Activated CD4-positive, CD25-positive, alpha-beta regulatory T cell treated with anti-CD3 and anti-CD28 coated beads, Interleukin-2, amount 50 U/mL, for 72 hours (primary cell): ENCODE data around the gene FBN1.

ENCODE experiments used
- DNase-seq: peaks from one replicate; pipeline ENCODE4 v3.0.0; 2021

The FBN1 gene

DNA sequence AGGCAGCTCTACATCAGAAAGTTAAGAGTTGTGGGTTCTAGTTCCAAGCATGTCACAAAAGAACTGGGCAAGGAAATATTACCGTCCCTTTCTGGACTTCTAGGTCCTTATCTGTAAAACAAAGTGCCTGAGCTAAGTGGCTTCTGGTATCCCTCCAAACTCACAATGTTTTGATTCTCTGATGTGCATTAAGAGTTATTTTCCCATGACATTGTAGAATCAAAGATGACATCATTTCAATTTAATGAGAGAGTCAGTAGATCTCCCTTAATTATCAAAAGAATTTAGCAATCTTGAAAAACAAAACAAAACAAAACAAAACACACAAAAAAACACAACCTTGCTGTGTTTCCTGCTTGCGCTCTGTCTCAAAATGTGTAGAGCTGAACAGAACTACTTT lies 225.6 kb downstream of the FBN1 start:
- DNase-seq = no peak

- DNase-seq = no peak
Measured at GRCh38 chr15:48418343-48418742, 227.2 kb downstream of the FBN1 start.

DNA sequence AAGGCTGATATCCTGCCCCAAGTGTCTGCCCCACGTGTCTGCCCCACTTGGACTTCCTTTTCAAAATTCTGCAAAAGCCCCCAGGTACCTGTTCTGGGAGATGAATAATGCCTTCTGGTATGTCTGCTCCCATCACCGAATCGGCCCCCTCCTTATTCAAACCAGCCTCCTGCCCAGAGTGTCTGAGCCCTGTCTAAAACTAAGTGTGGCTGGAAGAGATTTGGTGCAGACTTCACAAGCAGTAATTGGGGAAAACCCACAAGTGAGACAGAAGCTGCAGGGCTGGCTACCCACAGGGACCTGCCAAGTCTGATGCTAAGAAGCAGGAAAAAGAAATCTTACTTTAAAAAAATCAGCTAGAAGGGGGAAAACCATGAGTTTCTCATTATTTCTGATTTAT lies 229.2 kb downstream of the FBN1 start:
- DNase-seq = no peak

GRCh38 chr15:48415036-48415886 lies 230.2 kb downstream of the FBN1 start:
- no peak for DNase-seq

DNA sequence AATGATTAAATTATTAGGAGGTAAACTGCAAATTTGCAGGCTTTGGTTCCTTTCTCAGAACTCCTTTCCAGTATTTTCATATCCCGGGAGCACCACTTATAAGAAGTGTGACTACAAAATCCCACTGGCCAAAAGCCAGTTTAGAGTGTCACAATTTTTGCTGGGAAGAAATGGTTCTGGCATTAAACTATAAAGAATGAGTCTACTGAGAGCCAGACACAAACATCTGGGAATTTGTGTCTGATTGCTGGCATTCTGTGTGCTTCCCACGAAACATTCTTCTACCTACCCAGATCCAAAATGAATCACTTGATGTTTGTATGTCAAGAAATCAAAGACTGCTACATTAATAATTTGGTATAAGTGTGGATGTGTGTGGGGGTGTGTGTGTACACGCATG lies 231.5 kb downstream of the FBN1 start:
- no peak for DNase-seq

GRCh38 chr15:48413304-48413703 lies 232.2 kb downstream of the FBN1 start:
- no peak for DNase-seq

- no peak for DNase-seq
Measured at GRCh38 chr15:48411971-48412591, 233.4 kb downstream of the FBN1 start.

GRCh38 chr15:48409623-48410022 lies 235.9 kb downstream of the FBN1 start:
- DNase-seq = no peak

DNA sequence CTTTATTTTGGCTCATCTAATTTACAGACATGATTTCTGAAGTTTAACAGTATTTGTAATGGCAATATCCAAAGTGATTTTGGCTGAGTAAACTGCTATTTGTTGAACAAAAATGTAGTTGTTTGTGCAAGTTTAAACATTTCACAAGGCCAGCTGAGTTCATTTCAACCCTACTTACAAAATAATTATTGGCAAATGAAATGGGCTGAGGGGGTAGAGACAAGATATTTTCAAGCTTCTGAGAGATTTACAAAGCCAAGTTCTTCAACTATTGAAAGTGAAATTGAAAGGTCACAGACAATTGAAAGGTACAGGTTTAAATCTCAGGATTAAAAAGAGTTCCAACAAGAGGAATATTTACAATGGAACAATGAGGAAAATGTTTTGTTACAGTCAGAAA lies 237.2 kb downstream of the FBN1 start:
- no peak for DNase-seq

DNA sequence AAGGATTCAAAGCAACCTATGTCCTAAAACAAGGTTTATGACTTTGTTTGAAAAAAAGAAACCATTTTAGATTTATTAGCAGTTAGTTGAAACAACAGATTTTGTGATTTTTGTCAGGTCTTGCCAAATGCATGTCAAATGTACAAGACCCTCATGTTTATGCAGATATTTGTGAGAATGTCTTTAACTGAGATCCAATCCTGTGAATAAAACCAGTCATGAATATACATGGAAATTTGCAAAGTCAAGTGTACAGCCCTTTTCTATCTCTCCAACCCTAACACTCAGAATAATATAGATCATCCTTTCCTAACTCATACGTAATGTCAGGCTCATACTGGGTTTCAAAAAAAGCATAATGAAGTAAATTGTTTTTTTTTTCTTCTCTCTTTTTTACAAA lies 237.9 kb downstream of the FBN1 start:
- DNase-seq = no peak

DNA sequence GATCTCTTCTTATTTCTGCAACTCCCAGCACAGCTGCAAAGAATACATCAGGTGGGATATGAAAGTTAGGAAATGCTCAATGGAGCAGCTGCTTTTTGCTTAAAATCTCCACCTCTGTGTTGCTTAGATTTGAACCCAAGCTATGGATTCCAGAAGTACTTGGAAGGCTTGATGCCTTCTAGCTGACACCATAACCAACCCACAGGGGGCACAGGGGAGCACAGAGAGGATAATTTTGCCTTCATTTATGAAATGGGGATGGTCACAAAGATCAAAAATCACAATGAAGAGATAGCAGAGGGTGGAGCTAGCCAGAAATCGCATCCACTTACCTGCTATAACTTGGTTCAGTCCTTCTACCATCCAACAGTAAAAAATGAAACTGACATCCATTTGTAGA lies 238.6 kb downstream of the FBN1 start:
- no peak for DNase-seq

- no peak for DNase-seq
Measured at GRCh38 chr15:48406266-48406891, 239.1 kb downstream of the FBN1 start.

- no peak for DNase-seq
Measured at GRCh38 chr15:48402427-48403177, 242.9 kb downstream of the FBN1 start.

- no peak for DNase-seq
Measured at GRCh38 chr15:48400086-48400485, 245.4 kb downstream of the FBN1 start.

- DNase-seq = no peak
Measured at GRCh38 chr15:48397841-48398240, 247.7 kb downstream of the FBN1 start.

GRCh38 chr15:48396020-48396419 lies 249.5 kb downstream of the FBN1 start:
- no peak for DNase-seq

DNA sequence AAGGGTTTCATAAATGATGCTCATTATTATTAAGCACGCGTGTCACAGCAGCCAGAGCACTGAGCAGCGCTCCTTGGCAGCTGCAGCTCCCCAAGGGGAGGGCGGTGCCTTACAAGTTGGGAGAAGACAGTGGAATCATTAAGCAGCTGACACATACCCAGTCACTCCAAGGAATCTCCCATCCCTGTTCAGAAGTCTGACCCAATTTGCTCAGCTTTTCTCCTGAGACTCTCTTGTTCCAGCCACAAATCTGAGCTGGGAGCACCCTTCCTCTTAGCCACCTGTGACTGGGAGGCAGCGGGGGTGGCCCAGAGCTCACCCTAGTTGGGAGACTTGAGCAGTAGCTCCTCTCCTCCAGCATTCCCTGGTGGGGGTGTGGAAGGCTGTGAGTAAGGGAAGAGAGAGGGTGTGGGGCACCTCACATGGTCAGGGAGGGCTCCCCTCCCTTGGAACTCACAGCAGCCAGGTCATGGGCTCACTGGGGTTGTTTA lies 249.9 kb downstream of the FBN1 start:
- DNase-seq = no peak

- DNase-seq = no peak
Measured at GRCh38 chr15:48394970-48395369, 250.5 kb downstream of the FBN1 start.

DNA sequence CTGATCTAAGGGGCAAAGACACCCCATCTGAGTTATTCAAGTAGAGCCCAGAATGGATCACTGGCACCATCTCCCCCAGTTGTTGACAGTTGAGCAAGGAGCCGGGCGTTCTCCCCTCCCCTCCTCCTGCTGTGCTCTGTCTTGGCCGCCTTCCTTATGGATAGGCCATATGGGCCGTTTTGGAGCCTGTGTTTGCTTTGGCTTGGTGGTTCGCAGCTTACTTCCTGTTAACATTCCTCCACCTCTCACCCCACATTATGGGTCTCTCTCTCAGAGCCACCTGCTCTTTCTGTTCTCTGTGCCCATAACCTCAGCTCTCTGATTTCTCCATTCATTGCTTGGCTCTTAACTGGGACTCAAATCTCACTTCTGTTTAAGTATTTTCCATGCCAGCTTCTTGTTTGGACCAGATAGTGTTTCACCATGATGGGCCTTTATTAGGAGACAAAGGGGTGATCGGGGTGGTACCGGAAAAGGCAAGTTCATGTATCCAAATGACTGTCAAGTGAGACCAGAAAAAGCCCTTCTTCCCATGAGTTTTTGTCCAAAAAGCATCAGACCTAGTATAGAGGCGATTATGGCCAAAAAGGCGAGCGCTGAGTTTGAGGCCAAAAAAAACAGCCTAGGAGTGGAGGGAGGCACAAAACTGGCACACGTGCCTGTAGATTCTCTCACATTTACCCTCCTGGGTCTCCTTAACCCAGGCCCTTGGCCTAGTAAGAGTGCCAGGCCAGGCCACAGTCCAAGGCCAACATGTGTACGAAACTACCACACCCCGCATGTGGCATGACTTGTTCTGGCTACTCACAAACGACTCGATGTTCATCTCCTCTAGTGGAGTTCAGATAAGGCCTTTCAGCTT lies 251.6 kb downstream of the FBN1 start:
- no peak for DNase-seq

- DNase-seq = no peak
Measured at GRCh38 chr15:48392356-48392755, 253.2 kb downstream of the FBN1 start.

GRCh38 chr15:48391950-48392349 lies 253.6 kb downstream of the FBN1 start:
- no peak for DNase-seq

DNA sequence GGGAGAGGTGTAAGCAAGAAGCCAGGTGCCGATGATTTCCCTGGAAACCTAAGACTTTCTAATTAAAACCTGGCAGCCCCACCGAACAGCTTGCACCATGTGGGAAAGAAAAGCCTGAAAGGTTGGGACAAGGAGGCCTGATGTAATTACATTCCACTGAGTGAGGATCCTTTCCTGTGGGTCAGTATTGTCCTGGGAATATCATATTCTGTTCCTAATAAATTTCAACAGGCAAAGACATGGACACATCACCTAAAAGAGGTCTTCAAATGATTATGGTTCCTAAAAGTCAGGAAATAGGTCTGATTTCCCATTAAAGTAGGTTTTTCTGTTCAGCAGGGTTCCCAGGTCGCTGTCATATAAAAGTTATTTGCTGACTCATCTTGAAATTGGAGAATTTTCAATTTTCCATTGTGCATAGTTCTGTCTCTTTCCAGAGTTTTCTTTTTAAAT lies 255.8 kb downstream of the FBN1 start:
- DNase-seq = no peak
